Esophagus squamous epithelium (tissue), 5 donors: ENCODE data around the gene TFAP2C. TPM values are rescaled to one million over a fixed set of nuclear protein-coding genes. Genes with fewer than 3 reads are reported as not detected.

ENCODE experiments used
- DNase-seq: peaks from one replicate; lab custom pipeline; 2025; lab: John Stamatoyannopoulos, UW
- H3K27ac ChIP-seq, 4 donors: fragments of 200-600 bp; sonication (generic); one replicate each; pipeline ENCODE4 v1.5.1; 2016 to 2019; ENCODE audit warnings: mild to moderate bottlenecking in 1 of 4
- H3K27me3 ChIP-seq, 4 donors: fragments of 200-600 bp; sonication (generic); 1 replicate in 3 of 4; 2 replicates in 1 of 4; pipeline versions ENCODE4 v1.5.1 to v1.6.0; 2017 to 2021; ENCODE audit warnings: antibody characterized with exemption in 1 of 4
- H3K36me3 ChIP-seq, 3 donors: fragments of 200-600 bp; sonication (generic); one replicate each; pipeline ENCODE4 v1.5.1; 2016 to 2019
- H3K4me1 ChIP-seq, 3 donors: fragments of 200-600 bp; sonication (generic); one replicate each; pipeline ENCODE4 v1.5.1; 2017 to 2019
- H3K4me3 ChIP-seq, 4 donors: fragments of 200-600 bp; sonication (generic); 1 replicate in 3 of 4; 2 replicates in 1 of 4; pipeline ENCODE4 v1.5.1; 2016 to 2019; ENCODE audit warnings: mild to moderate bottlenecking in 2 of 4, moderate library complexity in 1 of 4
- H3K9me3 ChIP-seq, 3 donors: fragments of 200-600 bp; sonication (generic); one replicate each; pipeline ENCODE4 v1.5.1; 2016 to 2019
- POLR2A ChIP-seq, 4 donors: fragments of 450-650 bp; IDR thresholded peaks; one replicate each; pipeline ENCODE4 v1.6.1; 2017; ENCODE audit warnings: antibody characterized with exemption in 4 of 4, mild to moderate bottlenecking in 4 of 4, moderate library complexity in 3 of 4
- WGBS, 2 donors: methylation state at CpG; one replicate each; pipeline ENCODE4 v1.1.5; 2018; 5-methylcytosine and 5-hydroxymethylcytosine counted together
- intact Hi-C: fragments of 100-400 bp; cut with DNase I; formaldehyde crosslinking; loops from one replicate; pipeline ENCODE4 v1.15.0; 2022
- total RNA-seq, 4 donors: library from RNA; depleted of rRNA; stranded (reverse); fragments of >200 nt; gene quantifications; one replicate each; pipeline ENCODE4 v1.1.0, GENCODE V29; 2016
- TF ChIP-seq, protein P1 (sequence below), 6 experiments: fragments of 450-650 bp in 4 of 6; fragments of 200-600 bp in 2 of 6; sonication (generic) in 2 of 6; IDR thresholded peaks; one replicate each; pipeline ENCODE4 v1.5.1; 2016 to 2019; ENCODE audit warnings: antibody characterized with exemption in 6 of 6, mild to moderate bottlenecking in 4 of 6, moderate library complexity in 4 of 6
- donor health status: DM: yes; HTN: yes; CAD: no.

Gene TFAP2C
- total RNA-seq, 4 donors from 2014 or later: 25.9 to 34.8 (median 31.8) TPM

DNA sequence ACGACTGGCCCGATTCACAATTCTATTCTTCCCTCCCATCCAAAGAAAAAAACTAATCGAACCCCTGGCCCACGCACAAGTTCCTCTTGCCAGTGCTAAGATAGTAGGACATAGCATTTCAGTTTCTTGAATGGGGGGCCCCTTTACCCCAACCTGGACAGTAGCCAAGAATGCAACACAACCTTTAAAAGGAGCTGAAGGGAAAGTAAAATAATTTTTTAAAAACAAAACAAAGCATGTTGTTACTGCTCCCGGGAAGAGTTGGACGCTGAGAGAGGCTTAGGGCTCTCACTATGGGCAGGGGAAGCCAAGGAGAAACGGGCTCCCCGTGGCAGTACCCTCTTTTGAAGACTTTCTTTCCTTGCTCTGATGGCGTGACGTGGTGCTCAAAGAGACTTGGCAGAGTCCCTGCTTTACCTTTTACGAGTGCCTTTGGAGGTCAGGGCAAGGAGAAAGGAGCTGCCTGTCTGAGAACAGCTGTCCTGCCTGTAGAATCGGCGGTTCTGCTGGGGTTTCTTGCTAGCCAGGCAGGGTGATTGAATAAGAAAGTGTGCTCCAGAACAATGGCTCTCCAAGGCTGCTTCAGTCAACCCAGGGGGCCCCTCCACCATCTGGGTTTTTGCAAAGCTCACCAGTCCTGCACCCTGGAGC lies 5.8 kb downstream of the TFAP2C start:
- DNase-seq: no peak
- H3K27me3 ChIP-seq: peaks cover 0 to 71% (median 6%) of the 10 kb centered on the region in 4 donors
- WGBS, 2 donors: 38 to 46% methylated on average over 9 to 10 of the region's 13 CpGs
- peaks cover 0 to 63% (median 0%) of the 10 kb centered on the region in 3 donors for H3K36me3 ChIP-seq
- H3K27ac ChIP-seq: peak overlapping the region in 3 of 4 donors; percentile 30 to 96 (median 56)
- no peaks in the 10 kb centered on the region for H3K9me3 ChIP-seq
- no peak for TF ChIP-seq POLR2A (IDR thresholded peaks at IDR 0.05)
- TF ChIP-seq, protein P1, sequence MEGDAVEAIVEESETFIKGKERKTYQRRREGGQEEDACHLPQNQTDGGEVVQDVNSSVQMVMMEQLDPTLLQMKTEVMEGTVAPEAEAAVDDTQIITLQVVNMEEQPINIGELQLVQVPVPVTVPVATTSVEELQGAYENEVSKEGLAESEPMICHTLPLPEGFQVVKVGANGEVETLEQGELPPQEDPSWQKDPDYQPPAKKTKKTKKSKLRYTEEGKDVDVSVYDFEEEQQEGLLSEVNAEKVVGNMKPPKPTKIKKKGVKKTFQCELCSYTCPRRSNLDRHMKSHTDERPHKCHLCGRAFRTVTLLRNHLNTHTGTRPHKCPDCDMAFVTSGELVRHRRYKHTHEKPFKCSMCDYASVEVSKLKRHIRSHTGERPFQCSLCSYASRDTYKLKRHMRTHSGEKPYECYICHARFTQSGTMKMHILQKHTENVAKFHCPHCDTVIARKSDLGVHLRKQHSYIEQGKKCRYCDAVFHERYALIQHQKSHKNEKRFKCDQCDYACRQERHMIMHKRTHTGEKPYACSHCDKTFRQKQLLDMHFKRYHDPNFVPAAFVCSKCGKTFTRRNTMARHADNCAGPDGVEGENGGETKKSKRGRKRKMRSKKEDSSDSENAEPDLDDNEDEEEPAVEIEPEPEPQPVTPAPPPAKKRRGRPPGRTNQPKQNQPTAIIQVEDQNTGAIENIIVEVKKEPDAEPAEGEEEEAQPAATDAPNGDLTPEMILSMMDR (IDR thresholded peaks at IDR 0.05): no peak
- peak overlapping the region in 3 of 4 donors; percentile 66 to 85 (median 78) for H3K4me3 ChIP-seq
- intact Hi-C loops: no loop called here
- peaks cover 8 to 82% (median 14%) of the 10 kb centered on the region in 3 donors for H3K4me1 ChIP-seq

DNA sequence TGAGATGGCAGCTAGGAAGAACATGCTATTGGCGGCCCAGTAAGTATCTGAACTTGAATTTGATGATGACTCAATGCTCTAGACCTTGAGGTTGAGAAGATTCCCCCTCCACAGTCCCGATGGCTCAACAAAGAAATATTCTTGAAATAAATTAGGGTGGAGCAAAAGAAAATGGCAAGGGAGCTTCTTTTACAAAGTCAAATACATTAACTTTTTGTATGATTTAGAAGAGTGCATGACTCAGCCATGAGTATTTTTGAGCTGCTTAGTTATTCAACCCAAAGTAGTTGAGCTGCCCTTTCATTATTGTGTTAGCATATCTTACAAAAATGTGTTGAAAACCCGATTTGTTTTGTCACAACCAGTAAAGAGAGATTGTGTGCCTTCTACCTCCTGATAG lies 7.6 kb downstream of the TFAP2C start:
- intact Hi-C loops: no loop called here
- 20 to 37% methylated on average over 3 of the region's 3 CpGs for WGBS, 2 donors
- peaks cover 0 to 53% (median 0%) of the 10 kb centered on the region in 4 donors for H3K27me3 ChIP-seq
- H3K36me3 ChIP-seq: peaks cover 0 to 75% (median 0%) of the 10 kb centered on the region in 3 donors
- TF ChIP-seq POLR2A (IDR thresholded peaks at IDR 0.05): no peak
- TF ChIP-seq, protein P1 (IDR thresholded peaks at IDR 0.05): no peak
- no peaks in the 10 kb centered on the region for H3K9me3 ChIP-seq
- DNase-seq: no peak
- H3K4me1 ChIP-seq: peaks cover 0 to 63% (median 7%) of the 10 kb centered on the region in 3 donors
- no peak overlapping the region for H3K4me3 ChIP-seq
- peak overlapping the region in 3 of 4 donors; percentile 23 to 96 (median 32) for H3K27ac ChIP-seq

DNA sequence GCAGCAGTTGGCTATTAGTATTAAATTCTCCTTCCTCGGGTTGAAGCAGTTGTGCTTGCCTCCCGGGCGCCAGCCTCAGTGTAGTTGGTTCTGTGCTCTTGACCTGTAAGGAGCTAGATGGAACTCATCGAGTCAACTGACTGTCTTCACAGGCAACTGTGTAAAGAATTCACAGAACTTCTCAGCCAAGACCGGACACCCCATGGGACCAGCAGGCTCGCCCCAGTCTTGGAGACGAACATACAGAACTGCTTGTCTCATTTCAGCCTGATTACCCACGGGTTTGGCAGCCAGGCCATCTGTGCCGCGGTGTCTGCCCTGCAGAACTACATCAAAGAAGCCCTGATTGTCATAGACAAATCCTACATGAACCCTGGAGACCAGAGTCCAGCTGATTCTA lies 8.5 kb downstream of the TFAP2C start:
- peaks cover 0 to 55% (median 7%) of the 10 kb centered on the region in 3 donors for H3K4me1 ChIP-seq
- no peaks in the 10 kb centered on the region for H3K9me3 ChIP-seq
- intact Hi-C loops: no loop called here
- H3K4me3 ChIP-seq: no peak overlapping the region
- peak overlapping the region in 2 of 4 donors; percentile 33 to 96 for H3K27ac ChIP-seq
- no peak for DNase-seq
- 30 to 44% methylated on average over 5 to 6 of the region's 10 CpGs for WGBS, 2 donors
- peaks cover 0 to 84% (median 0%) of the 10 kb centered on the region in 3 donors for H3K36me3 ChIP-seq
- TF ChIP-seq POLR2A (IDR thresholded peaks at IDR 0.05): no peak
- TF ChIP-seq, protein P1 (IDR thresholded peaks at IDR 0.05): no peak
- H3K27me3 ChIP-seq: peaks cover 0 to 48% (median 0%) of the 10 kb centered on the region in 4 donors

DNA sequence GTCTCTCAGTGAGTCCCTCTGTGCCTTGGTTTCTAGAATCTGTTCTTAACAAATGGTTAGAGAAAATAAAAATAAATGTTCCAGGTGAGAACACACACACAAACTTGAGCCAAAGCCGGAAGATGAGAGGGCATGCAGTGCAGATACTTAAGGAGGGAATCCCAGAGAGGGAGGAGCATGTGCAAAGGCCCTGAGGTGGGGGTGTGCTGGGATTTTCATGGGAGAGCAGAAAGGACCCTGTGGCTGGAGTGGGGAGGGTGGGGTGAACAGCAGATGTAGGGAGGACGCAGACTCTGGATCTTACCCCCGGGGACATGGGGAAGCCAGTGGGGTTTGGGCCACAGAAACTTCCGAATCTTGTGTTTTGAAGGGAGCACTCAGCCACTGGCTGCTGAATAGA lies 17.5 kb downstream of the TFAP2C start:
- Histone ChIP-seq H3K4me3 (no peak overlapping the region), H3K27me3 (peaks cover 0 to 10% (median 0%) of the 10 kb centered on the region in 4 donors), H3K9me3 (no peaks in the 10 kb centered on the region), H3K27ac (no peak overlapping the region), H3K4me1 (peaks cover 0 to 4% (median 0%) of the 10 kb centered on the region in 3 donors), H3K36me3 (peaks cover 0 to 37% (median 0%) of the 10 kb centered on the region in 3 donors)
- 81 to 83% methylated on average over 3 to 4 of the region's 4 CpGs for WGBS, 2 donors
- intact Hi-C loops: no loop called here
- no peak for TF ChIP-seq POLR2A (IDR thresholded peaks at IDR 0.05)
- no peak for DNase-seq

DNA sequence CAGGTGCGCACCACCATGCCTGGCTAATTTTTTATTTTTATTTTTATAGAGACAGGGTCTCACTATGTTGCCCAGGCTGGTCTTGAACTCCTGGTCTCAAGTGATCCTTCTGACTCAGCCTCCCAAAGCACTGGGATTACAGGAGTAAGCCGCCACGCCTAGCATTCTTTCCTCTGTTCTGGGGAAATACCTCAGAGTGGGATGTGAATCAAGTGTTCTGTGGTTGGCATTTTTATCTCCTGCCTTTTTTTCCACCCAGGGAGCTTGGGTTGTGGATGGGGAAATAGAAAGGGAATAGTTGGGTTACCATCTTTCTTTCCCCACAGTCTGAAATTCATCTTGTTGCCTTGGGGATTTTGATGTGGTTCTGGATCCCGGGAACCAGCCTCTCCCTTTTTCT lies 24.1 kb downstream of the TFAP2C start:
- H3K27ac ChIP-seq: no peak overlapping the region
- no peak for TF ChIP-seq POLR2A (IDR thresholded peaks at IDR 0.05)
- TF ChIP-seq, protein P1 (IDR thresholded peaks at IDR 0.05): no peak

More for the DNA sequence above, 24.1 kb downstream of the TFAP2C start:
- WGBS, 2 donors: 55 to 57% methylated on average over 4 of the region's 4 CpGs
- Histone ChIP-seq H3K9me3 (no peaks in the 10 kb centered on the region), H3K4me1 (peaks cover 0 to 12% (median 0%) of the 10 kb centered on the region in 3 donors), H3K4me3 (no peak overlapping the region), H3K36me3 (no peaks in the 10 kb centered on the region), H3K27me3 (peaks cover 0 to 5% (median 0%) of the 10 kb centered on the region in 4 donors)
- DNase-seq: no peak
- intact Hi-C loops: no loop called here
